D721Med (cell line): Measurements from ENCODE around the gene CACNA1B.
"Not testable (repeated sequence)": the region's sequence is repeated elsewhere in the genome, so short reads cannot be mapped to it uniquely, and the experiment has no call there.

Experiments used
- DNase-seq: peaks from one replicate; pipeline ENCODE4 v3.0.0; 2011; ENCODE audit warnings: low spot score; ENCODE audit not compliant: insufficient read length
- FAIRE-seq: peaks from 2 replicates; lab custom pipeline; 2011; peaks lifted over from hg19 to GRCh38; lab: Jason Lieb, UNC
- CTCF ChIP-seq: IDR thresholded peaks from 2 replicates; pipeline ENCODE4 v1.5.1; 2012; ENCODE audit warnings: mild to moderate bottlenecking, control low read depth; ENCODE audit not compliant: insufficient read depth; ENCODE audit errors: missing control alignments

CACNA1B gene

GRCh38 chr9:137880976-137881530 is 3.5 kb downstream of the CACNA1B start:
- no peak for TF ChIP-seq CTCF
- no peak for FAIRE-seq
- no peak for DNase-seq

GRCh38 chr9:137881591-137882505 is 4.3 kb downstream of the CACNA1B start:
- FAIRE-seq (no peak), DNase-seq (no peak)
- TF ChIP-seq CTCF = no peak

GRCh38 chr9:137882506-137882821 is 4.9 kb downstream of the CACNA1B start:
- no peak for FAIRE-seq
- TF ChIP-seq CTCF = no peak

GRCh38 chr9:137883977-137884376 is 6.4 kb downstream of the CACNA1B start:
- not testable (repeated sequence) for DNase-seq, FAIRE-seq

More at GRCh38 chr9:137882506-137882821, 4.9 kb downstream of the CACNA1B start:
- DNase-seq = no peak

GRCh38 chr9:137884547-137884946 is 7.0 kb downstream of the CACNA1B start:
- FAIRE-seq, DNase-seq: not testable (repeated sequence)

- not testable (repeated sequence) for FAIRE-seq, DNase-seq
Measured at GRCh38 chr9:137885121-137885520, 7.5 kb downstream of the CACNA1B start.

GRCh38 chr9:137888621-137889020 is 11.0 kb downstream of the CACNA1B start:
- DNase-seq, FAIRE-seq: not testable (repeated sequence)

- FAIRE-seq = not testable (repeated sequence)
Measured at GRCh38 chr9:137889966-137890365, 12.4 kb downstream of the CACNA1B start.

GRCh38 chr9:137890768-137891587 is 13.4 kb downstream of the CACNA1B start:
- FAIRE-seq, DNase-seq: not testable (repeated sequence)

More at GRCh38 chr9:137889966-137890365, 12.4 kb downstream of the CACNA1B start:
- DNase-seq = not testable (repeated sequence)
